Measurements from ENCODE around the gene CD7. TPM values are rescaled to one million over a fixed set of nuclear protein-coding genes. Genes with fewer than 3 reads are reported as not detected.

The CD7 gene
- total RNA-seq, 4 donors from 2014 or later: 11.6 to 15.4 (median 15.2) TPM; not detected in 1

DNA sequence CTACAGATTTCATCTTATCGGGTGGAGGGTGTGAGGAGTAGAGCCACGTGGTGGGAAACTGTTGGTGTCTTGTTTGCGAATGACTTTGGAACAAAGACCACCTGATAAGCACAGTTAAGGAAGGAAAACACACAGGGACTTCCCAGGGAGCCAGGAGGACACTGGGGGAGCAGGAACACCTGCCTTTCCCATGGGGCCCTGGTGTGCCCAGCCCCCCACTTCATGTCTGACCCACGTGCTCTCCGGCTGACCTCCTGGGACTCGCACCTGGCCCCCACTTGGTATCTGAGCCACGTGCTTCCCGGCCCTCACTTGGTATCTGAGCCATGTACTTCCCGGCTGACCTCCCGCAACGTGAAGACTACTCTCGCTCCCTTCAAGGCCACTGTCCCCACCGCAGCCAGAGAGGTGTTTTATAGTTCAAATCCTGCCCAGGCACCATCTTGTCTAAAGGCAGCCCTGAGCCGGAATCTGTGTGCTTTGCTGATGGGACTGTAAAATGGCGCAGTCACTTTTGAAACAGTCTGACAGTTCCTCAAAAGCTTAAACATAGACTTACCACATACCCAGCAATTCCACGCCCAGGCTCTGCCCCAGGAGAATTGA lies 38.5 kb downstream of the CD7 start:
- Histone ChIP-seq H3K27me3 (no peaks in the 10 kb centered on the region), H3K27ac (peak overlapping the region in 1 of 4 donors; percentile 10), H3K36me3 (no peaks in the 10 kb centered on the region), H3K4me1 (peaks cover 0 to 19% (median 4%) of the 10 kb centered on the region in 4 donors), H3K9me3 (no peaks in the 10 kb centered on the region), H3K4me3 (no peak overlapping the region)
- TF ChIP-seq POLR2A (IDR thresholded peaks at IDR 0.05) (no peak), CTCF (IDR thresholded peaks at IDR 0.05) (no peak)
- DNase-seq: no peak

- Histone ChIP-seq H3K4me1 (peaks cover 0 to 21% (median 5%) of the 10 kb centered on the region in 4 donors), H3K4me3 (no peak overlapping the region), H3K27ac (no peak overlapping the region), H3K27me3 (no peaks in the 10 kb centered on the region), H3K36me3 (no peaks in the 10 kb centered on the region), H3K9me3 (no peaks in the 10 kb centered on the region)
- DNase-seq: no peak
- TF ChIP-seq CTCF (IDR thresholded peaks at IDR 0.05) (no peak), POLR2A (IDR thresholded peaks at IDR 0.05) (no peak)
Observed at GRCh38 chr17:82278308-82278707, 39.1 kb downstream of the CD7 start.

- Histone ChIP-seq H3K36me3 (no peaks in the 10 kb centered on the region), H3K9me3 (no peaks in the 10 kb centered on the region), H3K27me3 (no peaks in the 10 kb centered on the region), H3K4me3 (no peak overlapping the region), H3K27ac (no peak overlapping the region), H3K4me1 (peaks cover 0 to 21% (median 3%) of the 10 kb centered on the region in 4 donors)
- TF ChIP-seq CTCF (IDR thresholded peaks at IDR 0.05): no peak
- TF ChIP-seq POLR2A (IDR thresholded peaks at IDR 0.05): no peak
- DNase-seq: no peak
Observed at GRCh38 chr17:82277851-82278250, 39.6 kb downstream of the CD7 start.

DNA sequence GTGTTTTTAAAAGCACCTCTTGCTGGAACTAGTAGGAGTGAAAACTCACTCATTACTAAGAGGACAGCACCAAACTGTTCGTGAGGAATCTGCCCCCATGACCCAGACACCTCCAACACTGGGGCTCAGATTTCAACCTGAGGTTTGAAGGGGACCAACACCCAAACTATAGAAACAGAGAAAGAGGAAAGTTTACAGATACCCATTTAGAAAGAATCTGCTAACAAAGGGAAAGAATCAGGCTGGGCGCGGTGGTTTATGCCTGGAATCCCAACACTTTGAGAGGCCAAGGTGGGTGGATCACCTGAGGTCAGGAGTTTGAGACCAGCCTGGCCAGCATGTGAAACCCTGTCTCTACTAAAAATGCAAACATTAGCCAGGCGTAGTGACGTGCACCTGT lies 40.5 kb downstream of the CD7 start:
- H3K36me3 ChIP-seq: peaks cover 0 to 2% (median 0%) of the 10 kb centered on the region in 3 donors

GRCh38 chr17:82275326-82275725 lies 42.1 kb downstream of the CD7 start:
- Histone ChIP-seq H3K4me3 (no peak overlapping the region), H3K4me1 (peaks cover 0 to 34% (median 18%) of the 10 kb centered on the region in 4 donors), H3K27ac (no peak overlapping the region), H3K9me3 (no peaks in the 10 kb centered on the region), H3K27me3 (no peaks in the 10 kb centered on the region), H3K36me3 (peaks cover 0 to 17% (median 0%) of the 10 kb centered on the region in 3 donors)
- no peak for DNase-seq
- TF ChIP-seq CTCF (IDR thresholded peaks at IDR 0.05) (no peak), POLR2A (IDR thresholded peaks at IDR 0.05) (no peak)

More for the DNA sequence above, 40.5 kb downstream of the CD7 start:
- DNase-seq: no peak
- Histone ChIP-seq H3K27ac (no peak overlapping the region), H3K4me1 (peaks cover 0 to 22% (median 5%) of the 10 kb centered on the region in 4 donors), H3K4me3 (no peak overlapping the region), H3K9me3 (no peaks in the 10 kb centered on the region), H3K27me3 (no peaks in the 10 kb centered on the region)
- TF ChIP-seq POLR2A (IDR thresholded peaks at IDR 0.05) (no peak), CTCF (IDR thresholded peaks at IDR 0.05) (no peak)
